CD4-positive, alpha-beta T cell treated with Interleukin-6 for 4 hours (primary cell): ENCODE data around the gene GRIK2.
"Not testable (repeated sequence)": the region's sequence is repeated elsewhere in the genome, so short reads cannot be mapped to it uniquely, and the experiment has no call there.

Experiments
- DNase-seq: peaks from one replicate; pipeline ENCODE4 v3.0.0-alpha.2; 2020; ENCODE audit warnings: mixed read lengths

Gene GRIK2

GRCh38 chr6:102064142-102064541, 670.6 kb downstream of the GRIK2 start:
- no peak for DNase-seq

- no peak for DNase-seq
These were observed 672.8 kb downstream of the GRIK2 start for GRCh38 chr6:102066301-102066700.

GRCh38 chr6:102068349-102068929, 674.9 kb downstream of the GRIK2 start:
- no peak for DNase-seq

- no peak for DNase-seq
These were observed 682.0 kb downstream of the GRIK2 start for GRCh38 chr6:102075539-102075938.

- DNase-seq: no peak
These were observed 691.7 kb downstream of the GRIK2 start for GRCh38 chr6:102085257-102085656.

GRCh38 chr6:102088160-102088559, 694.7 kb downstream of the GRIK2 start:
- not testable (repeated sequence) for DNase-seq

- DNase-seq: no peak
These were observed 720.9 kb downstream of the GRIK2 start for GRCh38 chr6:102114402-102114801.

GRCh38 chr6:102115911-102116310, 722.4 kb downstream of the GRIK2 start:
- DNase-seq: no peak

- DNase-seq: no peak
These were observed 724.5 kb downstream of the GRIK2 start for GRCh38 chr6:102118034-102118433.
